Superior temporal gyrus (tissue), 1 donor: ENCODE results near the gene MBD3.
"Not testable (repeated sequence)": the region's sequence is repeated elsewhere in the genome, so short reads cannot be mapped to it uniquely, and the experiment has no call there.

Experiments
- DNase-seq: peaks from one replicate; pipeline ENCODE4 v3.0.0-alpha.2; 2016; ENCODE audit errors: extremely low spot score

Gene MBD3, protein sequence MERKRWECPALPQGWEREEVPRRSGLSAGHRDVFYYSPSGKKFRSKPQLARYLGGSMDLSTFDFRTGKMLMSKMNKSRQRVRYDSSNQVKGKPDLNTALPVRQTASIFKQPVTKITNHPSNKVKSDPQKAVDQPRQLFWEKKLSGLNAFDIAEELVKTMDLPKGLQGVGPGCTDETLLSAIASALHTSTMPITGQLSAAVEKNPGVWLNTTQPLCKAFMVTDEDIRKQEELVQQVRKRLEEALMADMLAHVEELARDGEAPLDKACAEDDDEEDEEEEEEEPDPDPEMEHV

GRCh38 chr19:1592755-1593500, at the start of gene MBD3:
TSS of gene MBD3 (minus strand) at chr19:1592865. CDS start at chr19:1592631, 234 bp downstream.
- peak; percentile 92 for DNase-seq

- DNase-seq: not testable (repeated sequence)
These were observed 48.3 kb upstream of the MBD3 start for GRCh38 chr19:1640893-1641448.

- no peak for DNase-seq
These were observed 43.9 kb upstream of the MBD3 start for GRCh38 chr19:1636325-1637236.

- no peak for DNase-seq
These were observed 42.2 kb upstream of the MBD3 start for GRCh38 chr19:1634938-1635243.

- DNase-seq: no peak
These were observed 41.7 kb upstream of the MBD3 start for GRCh38 chr19:1634242-1634937.

GRCh38 chr19:1633269-1633826, 40.7 kb upstream of the MBD3 start:
- no peak for DNase-seq

DNA sequence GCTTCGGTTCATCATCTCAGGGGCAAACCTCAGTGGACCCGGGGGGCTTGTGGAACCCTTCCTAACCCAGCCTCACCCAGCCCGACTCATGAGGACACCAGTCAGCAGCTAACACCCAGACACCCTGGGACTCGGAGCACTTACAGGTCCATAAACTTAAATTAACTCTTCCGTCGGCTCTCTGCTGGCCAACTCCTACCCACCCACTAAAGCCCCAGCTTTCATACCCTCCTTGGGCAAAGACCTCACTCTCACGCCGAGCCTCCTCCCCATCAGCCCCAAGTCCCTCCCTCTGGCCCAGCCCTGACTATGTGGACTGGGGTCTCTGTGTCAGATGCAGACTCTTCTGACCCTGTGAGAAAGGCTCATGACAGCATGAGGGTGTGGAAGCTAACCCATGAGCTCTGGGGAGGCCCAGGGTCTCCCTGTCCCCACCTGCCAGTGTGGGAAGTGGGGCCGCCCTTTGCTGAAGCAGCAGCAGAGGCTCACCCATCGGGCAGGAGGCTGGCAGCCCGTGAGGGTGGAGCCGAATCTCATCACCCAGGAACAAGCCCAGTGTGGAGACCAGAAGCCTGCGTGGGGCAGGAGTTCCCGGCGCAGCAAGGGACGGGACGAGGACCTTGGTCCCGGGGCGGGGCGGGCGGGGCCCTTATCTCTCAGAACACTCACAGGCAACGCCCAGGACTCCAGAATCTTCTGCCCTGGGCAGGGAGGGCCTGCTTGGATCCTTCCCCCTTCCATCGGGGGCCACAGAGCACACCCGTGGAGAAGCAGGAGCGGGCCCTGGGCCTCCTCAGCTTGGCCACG, 40.0 kb upstream of the MBD3 start:
- DNase-seq: no peak

DNA sequence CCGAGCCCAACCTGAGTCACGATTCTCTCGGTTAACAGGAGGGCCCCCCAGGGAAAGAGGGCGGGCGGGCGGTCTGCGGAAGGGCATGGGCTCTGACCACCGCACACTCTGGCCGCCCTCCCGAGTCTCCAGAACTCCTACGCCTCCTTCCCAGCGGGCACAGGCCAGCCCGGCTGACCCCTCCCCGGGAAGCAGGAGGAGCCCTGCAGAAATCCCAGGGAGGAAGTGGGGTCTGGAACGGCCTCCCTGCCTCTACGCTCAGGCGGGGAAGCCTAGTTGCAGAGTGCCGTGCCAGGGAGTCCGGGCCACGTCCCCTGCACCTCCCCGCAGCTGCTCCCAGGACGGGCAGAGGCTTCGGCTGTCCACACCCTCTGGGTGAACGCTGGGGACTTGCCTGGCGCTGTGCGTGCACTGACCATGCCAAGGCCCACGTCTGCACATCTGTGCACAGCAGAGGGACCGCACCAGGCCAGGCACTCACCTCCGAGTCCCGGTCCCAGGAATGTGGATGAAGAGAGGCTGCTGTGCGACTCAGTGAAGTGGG, 39.0 kb upstream of the MBD3 start:
- no peak for DNase-seq

- no peak for DNase-seq
These were observed 38.1 kb upstream of the MBD3 start for GRCh38 chr19:1630811-1631210.

- DNase-seq: no peak
These were observed 37.3 kb upstream of the MBD3 start for GRCh38 chr19:1630012-1630411.

GRCh38 chr19:1629256-1629808, 36.7 kb upstream of the MBD3 start:
- no peak for DNase-seq

- DNase-seq: no peak
These were observed 34.5 kb upstream of the MBD3 start for GRCh38 chr19:1627194-1627593.

DNA sequence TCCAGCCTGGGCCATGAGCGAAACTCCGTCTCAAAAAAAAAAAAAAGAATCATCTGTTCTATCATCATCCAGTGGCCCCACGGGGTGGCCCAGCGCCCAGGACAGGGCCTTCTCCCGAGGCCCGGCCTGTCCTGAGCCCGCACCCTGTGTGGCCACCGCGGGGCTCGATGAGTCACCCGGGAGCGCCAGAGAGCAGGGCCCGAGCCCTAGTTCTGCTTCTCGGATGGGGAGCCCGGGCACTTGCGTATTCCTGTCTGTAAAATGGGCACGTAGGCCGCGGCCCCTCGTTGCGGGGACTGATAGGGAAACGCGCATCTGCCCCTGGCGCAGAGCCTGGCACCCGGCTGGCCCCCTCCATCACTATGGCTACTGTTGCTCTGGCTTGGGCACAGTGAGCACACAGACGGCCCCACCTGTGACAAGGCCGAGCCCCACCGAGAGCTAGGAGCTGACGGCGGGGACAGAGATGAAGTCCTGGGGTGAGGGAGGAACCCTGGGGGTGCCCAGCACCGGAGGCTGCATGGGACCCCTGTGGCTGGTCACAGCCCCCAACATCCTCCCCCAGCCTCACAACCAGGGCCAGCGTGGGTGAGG, 33.8 kb upstream of the MBD3 start:
- no peak for DNase-seq

GRCh38 chr19:1624458-1624857, 31.8 kb upstream of the MBD3 start:
- DNase-seq: peak; percentile 63

GRCh38 chr19:1622541-1622940, 29.9 kb upstream of the MBD3 start:
- no peak for DNase-seq

DNA sequence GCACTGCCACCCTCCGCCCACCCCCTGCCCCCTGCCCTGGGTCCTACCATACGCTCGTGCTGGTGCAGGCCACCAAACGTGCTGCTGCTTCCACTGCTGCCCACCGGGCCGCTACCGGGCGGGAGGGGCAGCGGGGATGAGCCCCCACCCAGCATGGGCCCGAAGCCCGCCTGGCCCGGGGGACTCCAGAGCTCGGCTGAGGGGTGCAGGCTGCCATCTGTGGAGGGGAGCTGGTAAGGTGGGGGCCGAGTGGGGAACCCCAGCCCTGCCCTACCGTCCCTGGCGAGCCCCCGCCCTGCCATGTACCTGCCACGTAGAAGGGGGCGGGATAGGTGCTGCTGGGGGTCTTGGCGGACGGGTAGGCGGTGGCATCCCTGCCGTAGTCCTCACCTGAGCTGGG, 29.3 kb upstream of the MBD3 start:
- DNase-seq: no peak

- no peak for DNase-seq
These were observed 28.9 kb upstream of the MBD3 start for GRCh38 chr19:1621574-1621973.

GRCh38 chr19:1621021-1621420, 28.4 kb upstream of the MBD3 start:
- DNase-seq: no peak

DNA sequence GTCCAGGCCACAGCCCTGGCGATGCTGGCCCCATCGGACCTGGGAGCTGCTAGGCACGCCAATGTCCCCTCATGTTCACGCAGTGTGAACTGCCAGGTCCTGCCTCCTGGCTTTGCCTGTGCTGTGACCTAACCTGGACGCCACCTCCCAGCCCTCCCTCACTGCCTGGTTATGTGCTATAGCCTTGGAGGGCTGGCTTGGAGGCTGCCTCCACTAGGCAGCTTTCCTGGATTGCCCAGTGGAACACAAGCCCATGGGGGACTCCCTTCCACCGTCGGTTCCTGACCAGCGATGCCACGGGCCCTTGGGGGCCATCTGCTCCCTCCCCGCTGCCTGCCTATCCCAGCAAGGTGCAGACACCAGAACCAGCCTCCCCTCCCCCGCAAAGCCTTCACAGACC, 27.8 kb upstream of the MBD3 start:
- no peak for DNase-seq
